ENCODE results near the gene TRPM2. TPM values are rescaled to one million over a fixed set of nuclear protein-coding genes. Genes with fewer than 3 reads are reported as not detected.

TRPM2 gene
- total RNA-seq, 1 experiment from 2014 or later, result not detected

- no peak for DNase-seq
- no peak overlapping the region for H3K4me3 Mint-ChIP-seq (ENCODE audit: low read depth, unreplicated experiment)
- BruUV-seq (replicated peaks), result no TSS peak
- H3K36me3 Mint-ChIP-seq (ENCODE audit: insufficient read depth, unreplicated experiment), result peaks cover 22% of the 10 kb centered on the region
- H3K9me3 Mint-ChIP-seq (ENCODE audit: low read depth, unreplicated experiment), result no peaks in the 10 kb centered on the region
- TF ChIP-seq CTCF (IDR thresholded peaks at IDR 0.05; ENCODE audit: unreplicated experiment), result no peak
- CTCF ChIA-PET, result no interaction called here
- no peaks in the 10 kb centered on the region for H3K27me3 Mint-ChIP-seq (ENCODE audit: unreplicated experiment)
- H3K4me1 Mint-ChIP-seq (ENCODE audit: low read depth, unreplicated experiment), result no peaks in the 10 kb centered on the region
- intact Hi-C loops (cut with micrococcal nuclease; ENCODE audit: unreplicated experiment), result no loop called here
- H3K27ac Mint-ChIP-seq (ENCODE audit: unreplicated experiment), result no peak overlapping the region
Observed at GRCh38 chr21:44329086-44329889, 24.1 kb upstream of the TRPM2 start.

GRCh38 chr21:44329971-44330681 is 23.3 kb upstream of the TRPM2 start:
- Mint-ChIP-seq H3K36me3 (ENCODE audit: insufficient read depth, unreplicated experiment) (peaks cover 22% of the 10 kb centered on the region), H3K27ac (ENCODE audit: unreplicated experiment) (no peak overlapping the region), H3K27me3 (ENCODE audit: unreplicated experiment) (no peaks in the 10 kb centered on the region), H3K9me3 (ENCODE audit: low read depth, unreplicated experiment) (no peaks in the 10 kb centered on the region), H3K4me1 (ENCODE audit: low read depth, unreplicated experiment) (no peaks in the 10 kb centered on the region), H3K4me3 (ENCODE audit: low read depth, unreplicated experiment) (no peak overlapping the region)
- CTCF ChIA-PET, result no interaction called here
- intact Hi-C loops (cut with micrococcal nuclease; ENCODE audit: unreplicated experiment), result no loop called here
- no peak for TF ChIP-seq CTCF (IDR thresholded peaks at IDR 0.05; ENCODE audit: unreplicated experiment)
- BruUV-seq (replicated peaks), result no TSS peak
- DNase-seq, result no peak

GRCh38 chr21:44330698-44331097 is 22.7 kb upstream of the TRPM2 start:
- Mint-ChIP-seq H3K27me3 (ENCODE audit: unreplicated experiment) (no peaks in the 10 kb centered on the region), H3K4me3 (ENCODE audit: low read depth, unreplicated experiment) (no peak overlapping the region), H3K27ac (ENCODE audit: unreplicated experiment) (no peak overlapping the region), H3K4me1 (ENCODE audit: low read depth, unreplicated experiment) (no peaks in the 10 kb centered on the region), H3K9me3 (ENCODE audit: low read depth, unreplicated experiment) (no peaks in the 10 kb centered on the region), H3K36me3 (ENCODE audit: insufficient read depth, unreplicated experiment) (peaks cover 22% of the 10 kb centered on the region)
- no TSS peak for BruUV-seq (replicated peaks)
- no peak for DNase-seq
- TF ChIP-seq CTCF (IDR thresholded peaks at IDR 0.05; ENCODE audit: unreplicated experiment), result no peak
- intact Hi-C loops (cut with micrococcal nuclease; ENCODE audit: unreplicated experiment), result no loop called here
- CTCF ChIA-PET, result no interaction called here

- intact Hi-C loops (cut with micrococcal nuclease; ENCODE audit: unreplicated experiment), result no loop called here
- Mint-ChIP-seq H3K36me3 (ENCODE audit: insufficient read depth, unreplicated experiment) (peaks cover 23% of the 10 kb centered on the region), H3K4me1 (ENCODE audit: low read depth, unreplicated experiment) (no peaks in the 10 kb centered on the region), H3K4me3 (ENCODE audit: low read depth, unreplicated experiment) (no peak overlapping the region), H3K9me3 (ENCODE audit: low read depth, unreplicated experiment) (no peaks in the 10 kb centered on the region), H3K27ac (ENCODE audit: unreplicated experiment) (no peak overlapping the region), H3K27me3 (ENCODE audit: unreplicated experiment) (no peaks in the 10 kb centered on the region)
- no peak for TF ChIP-seq CTCF (IDR thresholded peaks at IDR 0.05; ENCODE audit: unreplicated experiment)
- no TSS peak for BruUV-seq (replicated peaks)
- DNase-seq, result no peak
- CTCF ChIA-PET, result no interaction called here
Observed at GRCh38 chr21:44331209-44331608, 22.2 kb upstream of the TRPM2 start.
